Measurements from ENCODE around the gene PDE4D.

DNA sequence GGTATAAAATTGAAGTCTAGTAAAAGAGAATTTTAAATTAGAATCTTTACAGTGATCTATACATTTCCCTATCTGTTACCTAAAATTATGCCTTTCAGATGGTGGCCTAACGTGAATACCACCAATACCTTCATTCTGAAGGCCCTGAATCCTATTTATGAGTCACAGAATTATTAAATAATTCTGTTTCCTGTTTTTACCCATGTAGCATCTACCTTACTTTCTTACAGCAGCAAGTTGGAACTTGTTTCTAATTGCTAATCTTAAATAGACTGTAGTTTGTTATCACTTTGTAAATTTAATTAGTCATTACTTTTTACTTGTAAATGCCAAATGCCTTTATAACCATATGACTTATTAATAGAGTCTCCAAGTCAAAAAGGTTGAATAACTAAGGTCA lies 135.0 kb downstream of the PDE4D start:
- TF ChIP-seq, protein P1, sequence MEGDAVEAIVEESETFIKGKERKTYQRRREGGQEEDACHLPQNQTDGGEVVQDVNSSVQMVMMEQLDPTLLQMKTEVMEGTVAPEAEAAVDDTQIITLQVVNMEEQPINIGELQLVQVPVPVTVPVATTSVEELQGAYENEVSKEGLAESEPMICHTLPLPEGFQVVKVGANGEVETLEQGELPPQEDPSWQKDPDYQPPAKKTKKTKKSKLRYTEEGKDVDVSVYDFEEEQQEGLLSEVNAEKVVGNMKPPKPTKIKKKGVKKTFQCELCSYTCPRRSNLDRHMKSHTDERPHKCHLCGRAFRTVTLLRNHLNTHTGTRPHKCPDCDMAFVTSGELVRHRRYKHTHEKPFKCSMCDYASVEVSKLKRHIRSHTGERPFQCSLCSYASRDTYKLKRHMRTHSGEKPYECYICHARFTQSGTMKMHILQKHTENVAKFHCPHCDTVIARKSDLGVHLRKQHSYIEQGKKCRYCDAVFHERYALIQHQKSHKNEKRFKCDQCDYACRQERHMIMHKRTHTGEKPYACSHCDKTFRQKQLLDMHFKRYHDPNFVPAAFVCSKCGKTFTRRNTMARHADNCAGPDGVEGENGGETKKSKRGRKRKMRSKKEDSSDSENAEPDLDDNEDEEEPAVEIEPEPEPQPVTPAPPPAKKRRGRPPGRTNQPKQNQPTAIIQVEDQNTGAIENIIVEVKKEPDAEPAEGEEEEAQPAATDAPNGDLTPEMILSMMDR (conservative IDR thresholded peaks at IDR 0.05 in 1 of 2, IDR thresholded peaks at IDR 0.05 in 1 of 2; ENCODE audit: extremely low read depth in 1 of 2, insufficient read depth in 1 of 2, low read depth in 1 of 2, low read length in 2 of 2) = no peak
- no peak for TF ChIP-seq EZH2 (IDR thresholded peaks at IDR 0.05; ENCODE audit: borderline replicate concordance, low read length)
